OCI-LY1 (cell line): Measurements from ENCODE around the gene PCYT1A.

Experiments
- H2AFZ ChIP-seq: fragments of 200-600 bp; sonication (generic), shearing (Covaris generic); 2 replicates; pipeline ENCODE4 v1.6.0; 2014; ENCODE audit warnings: antibody characterized with exemption, mild to moderate bottlenecking, low read length
- H3F3A ChIP-seq: fragments of 200-600 bp; sonication (generic), shearing (Covaris generic); 2 replicates; pipeline ENCODE4 v1.6.0; 2014; ENCODE audit warnings: mild to moderate bottlenecking, antibody characterized with exemption, low read length, moderate library complexity; ENCODE audit not compliant: insufficient read depth
- H3K27ac ChIP-seq: fragments of 200-600 bp; sonication (generic); 2 replicates; pipeline ENCODE4 v1.5.1; 2014; ENCODE audit warnings: low read length, mixed run types, mild to moderate bottlenecking, low read depth; ENCODE audit not compliant: poor library complexity, severe bottlenecking
- H3K27me3 ChIP-seq: fragments of 200-600 bp; sonication (generic); 2 replicates; pipeline ENCODE4 v1.6.0; 2014; ENCODE audit warnings: antibody characterized with exemption, mild to moderate bottlenecking, low read length, moderate library complexity; ENCODE audit not compliant: insufficient read depth
- H3K36me3 ChIP-seq: fragments of 200-600 bp; sonication (generic); 2 replicates; pipeline ENCODE4 v1.6.1; 2014; ENCODE audit warnings: mild to moderate bottlenecking, antibody characterized with exemption, low read length, moderate library complexity, mixed read lengths; ENCODE audit not compliant: insufficient read depth
- H3K4me1 ChIP-seq: fragments of 200-600 bp; sonication (generic); 2 replicates; pipeline ENCODE4 v1.5.1; 2014; ENCODE audit warnings: mild to moderate bottlenecking, low read length, moderate library complexity; ENCODE audit not compliant: insufficient read depth, severe bottlenecking
- H3K4me2 ChIP-seq: fragments of 200-600 bp; sonication (generic), shearing (Covaris generic); 2 replicates; pipeline ENCODE4 v1.6.1; 2014; ENCODE audit warnings: low read length
- H3K4me3 ChIP-seq: fragments of 200-600 bp; sonication (generic); 2 replicates; pipeline ENCODE4 v1.5.1; 2014; ENCODE audit warnings: low read length, low read depth, mild to moderate bottlenecking, mixed read lengths; ENCODE audit not compliant: poor library complexity, severe bottlenecking
- H3K79me2 ChIP-seq: fragments of 200-600 bp; shearing (Covaris generic); 2 replicates; pipeline ENCODE4 v1.6.1; 2016; ENCODE audit warnings: mixed run types, low read length, mixed read lengths; ENCODE audit not compliant: insufficient read depth
- H3K9ac ChIP-seq: fragments of 200-600 bp; sonication (generic), shearing (Covaris generic); 2 replicates; pipeline ENCODE4 v1.6.1; 2014; ENCODE audit warnings: mild to moderate bottlenecking, low read length, mixed read lengths
- H3K9me2 ChIP-seq: fragments of 200-600 bp; sonication (generic), shearing (Covaris generic); 2 replicates; pipeline ENCODE4 v1.6.1; 2014; ENCODE audit warnings: low read depth, mild to moderate bottlenecking, low read length, mixed read lengths
- H3K9me3 ChIP-seq: fragments of 200-600 bp; shearing (Covaris generic); 2 replicates; pipeline ENCODE4 v1.6.1; 2014; ENCODE audit warnings: low read length, mixed read lengths
- H4K20me1 ChIP-seq: fragments of 200-600 bp; sonication (generic), shearing (Covaris generic); 2 replicates; pipeline ENCODE4 v1.6.0; 2016; ENCODE audit warnings: mild to moderate bottlenecking, low read length; ENCODE audit not compliant: insufficient read depth
- CTCF ChIP-seq: fragments of 200-600 bp; sonication (generic), shearing (Covaris generic); IDR thresholded peaks from 2 replicates; pipeline ENCODE4 v1.5.1; 2017; ENCODE audit warnings: mild to moderate bottlenecking, antibody characterized with exemption, low read length, moderate library complexity, mixed read lengths
- EZH2 ChIP-seq: fragments of 200-600 bp; sonication (generic), shearing (Covaris generic); IDR thresholded peaks from 2 replicates; pipeline ENCODE4 v1.8.0; 2017; ENCODE audit warnings: borderline replicate concordance, mixed run types, mild to moderate bottlenecking, antibody characterized with exemption, low read length, moderate library complexity, mixed read lengths

PCYT1A gene

DNA sequence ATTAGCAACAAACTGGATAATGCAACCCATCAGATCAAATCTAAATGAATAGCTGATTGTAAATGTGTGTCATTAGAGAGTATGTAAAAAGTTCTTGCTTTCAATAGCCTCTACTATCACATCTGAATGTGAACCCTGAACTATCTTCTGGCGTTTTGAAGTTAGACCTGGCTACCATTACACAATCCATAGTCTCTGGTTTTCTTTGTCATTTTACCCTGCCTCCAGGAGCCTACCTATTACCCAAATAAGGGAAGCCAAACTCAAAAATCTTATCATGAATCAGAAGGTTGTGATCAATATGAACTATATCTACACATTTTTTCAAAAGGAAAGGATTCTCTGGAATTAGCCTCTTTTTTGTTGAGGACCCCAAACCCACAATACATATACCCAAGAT is 31.8 kb downstream of the PCYT1A start:
- peaks cover 23% of the 10 kb centered on the region for H3K36me3 ChIP-seq
- no peaks in the 10 kb centered on the region for H4K20me1 ChIP-seq
- H3K4me2 ChIP-seq: no peak overlapping the region
- no peak overlapping the region for H3K4me3 ChIP-seq
- H3K79me2 ChIP-seq: no peaks in the 10 kb centered on the region
- H3K4me1 ChIP-seq: no peaks in the 10 kb centered on the region
- H3K9me3 ChIP-seq: peaks cover 3% of the 10 kb centered on the region; the same call in 1 of the 2 replicates
- H3K27me3 ChIP-seq: no peaks in the 10 kb centered on the region
- no peak overlapping the region for H3K27ac ChIP-seq
- no peak for TF ChIP-seq CTCF
- no peak for TF ChIP-seq EZH2
- no peaks in the 10 kb centered on the region for H3F3A ChIP-seq
- no peak overlapping the region for H3K9ac ChIP-seq
- no peak overlapping the region for H2AFZ ChIP-seq
- no peaks in the 10 kb centered on the region for H3K9me2 ChIP-seq

- no peaks in the 10 kb centered on the region for H3K27me3 ChIP-seq
- H3F3A ChIP-seq: no peaks in the 10 kb centered on the region
- TF ChIP-seq EZH2 (no peak), CTCF (no peak)
- H3K79me2 ChIP-seq: no peaks in the 10 kb centered on the region
- no peak overlapping the region for H2AFZ ChIP-seq
- no peak overlapping the region for H3K27ac ChIP-seq
- no peak overlapping the region for H3K4me3 ChIP-seq
- H3K36me3 ChIP-seq: peaks cover 21% of the 10 kb centered on the region
- no peaks in the 10 kb centered on the region for H3K9me2 ChIP-seq
- H3K9ac ChIP-seq: no peak overlapping the region
- H3K4me1 ChIP-seq: no peaks in the 10 kb centered on the region
- peaks cover 3% of the 10 kb centered on the region; the same call in 1 of the 2 replicates for H3K9me3 ChIP-seq
- no peak overlapping the region for H3K4me2 ChIP-seq
- H4K20me1 ChIP-seq: no peaks in the 10 kb centered on the region
Measured at GRCh38 chr3:196254376-196255283, 32.9 kb downstream of the PCYT1A start.

DNA sequence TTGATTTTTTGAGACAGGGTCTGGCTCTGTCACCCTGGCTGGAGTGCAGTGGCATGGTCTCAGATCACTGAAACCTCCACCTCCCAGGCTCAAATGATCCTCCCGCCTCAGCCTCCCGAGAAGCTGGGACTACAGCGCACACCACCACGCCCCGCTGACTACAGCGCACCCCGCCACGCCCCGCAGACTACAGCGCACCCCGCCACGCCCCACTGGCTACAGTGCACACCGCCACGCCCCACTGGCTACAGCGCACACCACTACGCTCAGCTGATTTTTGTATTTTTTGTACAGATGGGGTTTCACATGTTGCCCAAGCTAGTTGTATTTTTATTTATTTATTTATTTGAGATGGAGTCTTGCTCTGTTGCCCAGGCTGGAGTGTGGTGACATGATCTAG is 35.6 kb downstream of the PCYT1A start:
- H3K4me3 ChIP-seq: no peak overlapping the region
- H3K9me3 ChIP-seq: peaks cover 3% of the 10 kb centered on the region; the same call in 1 of the 2 replicates
- H3K4me2 ChIP-seq: no peak overlapping the region
- no peak for TF ChIP-seq CTCF
- no peak overlapping the region for H3K9ac ChIP-seq
- no peaks in the 10 kb centered on the region for H3F3A ChIP-seq
- H3K27me3 ChIP-seq: no peaks in the 10 kb centered on the region
- peaks cover 30% of the 10 kb centered on the region for H3K36me3 ChIP-seq
- H3K79me2 ChIP-seq: no peaks in the 10 kb centered on the region
- H4K20me1 ChIP-seq: no peaks in the 10 kb centered on the region
- no peaks in the 10 kb centered on the region for H3K9me2 ChIP-seq
- no peaks in the 10 kb centered on the region for H3K4me1 ChIP-seq
- no peak overlapping the region for H2AFZ ChIP-seq
- no peak overlapping the region for H3K27ac ChIP-seq
